Heart left ventricle (tissue), 13 donors: ENCODE measurements around the gene LGALS3BP.

ENCODE experiments used
- CTCF ChIP-seq, 12 donors: fragments of 200-600 bp; sonication (generic) in 4 of 12; IDR thresholded peaks; one replicate each; pipeline versions ENCODE4 v1.5.0 to v1.8.0; 2018 to 2022; ENCODE audit warnings: antibody characterized with exemption in 12 of 12, mild to moderate bottlenecking in 5 of 12
- POLR2A ChIP-seq, 2 donors: fragments of 450-650 bp; IDR thresholded peaks; one replicate each; pipeline ENCODE4 v1.6.1; 2017; ENCODE audit warnings: antibody characterized with exemption in 2 of 2, mild to moderate bottlenecking in 2 of 2, moderate library complexity in 2 of 2
- donor health status: ischemic (EF 13 %, LVEDD 7.1; RV severe dilation, severe dysfunction).
- donor health status: DM: no; HTN: yes; CAD: no.
- donor health status: DM: no; HTN: no; CAD: no.
- donor health status: ischemic (EF 25% LVEDD 6.9; RV normal size, moderate dysfunction).
- donor health status: ischemic (EF 25% LVEDD 5.7; RV mildly dilated, moderate dysfunction).
- donor health status: ischemic (EF 35%, LVEDD 5.7; RV mildly dilated, moderate dysfunction).
- donor health status: nonischemic (EF 11% LVEDD 7.7; RV severe dilation, severe dysfunction).
- donor health status: DM: yes; HTN: yes; CAD: no.
- donor health status: PGD.
- donor health status: ischemic (EF 29% LVEDD 5.4; RV normal size, mild dysfunction).
- donor health status: nonischemic (EF 23%, LVEDD 6.1; RV moderate dilation, normal function).

DNA sequence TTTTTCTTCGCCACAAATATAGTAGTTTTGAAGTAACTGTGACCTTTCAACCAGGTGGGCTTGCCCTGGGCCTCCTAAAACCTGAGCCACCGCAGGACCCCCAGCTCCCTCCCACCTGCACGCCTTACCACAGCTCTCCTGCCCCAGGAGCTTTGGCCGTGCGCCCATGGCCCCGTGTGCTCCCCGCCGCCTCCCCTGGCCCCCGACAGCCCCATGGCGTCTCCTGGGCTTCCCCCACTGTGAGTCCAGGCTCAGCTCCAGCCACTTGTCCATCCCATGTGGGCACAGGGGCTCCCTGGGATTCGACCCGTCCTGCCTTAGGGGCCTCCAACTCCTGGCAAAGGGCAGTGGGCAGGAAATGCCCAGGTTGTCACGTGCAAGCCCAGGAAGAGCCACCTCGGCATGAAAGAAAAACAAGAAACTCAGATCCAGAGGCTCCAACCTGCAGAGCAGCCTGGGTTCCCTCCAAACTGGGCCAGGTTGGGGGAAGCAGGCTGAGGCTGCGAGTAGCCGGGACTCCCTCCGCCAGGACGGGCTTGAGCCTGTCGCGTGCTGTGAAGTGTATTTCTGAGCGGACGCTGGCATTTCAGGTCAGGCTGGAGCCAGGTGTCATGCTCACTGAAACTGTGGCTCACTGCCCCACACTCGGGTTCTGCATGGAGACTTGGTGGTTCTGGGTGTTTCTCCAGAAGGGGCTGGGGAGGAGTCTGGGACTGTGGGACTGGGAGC lies 5.8 kb downstream of the LGALS3BP start:
- TF ChIP-seq CTCF (IDR thresholded peaks at IDR 0.05) (no peak), POLR2A (IDR thresholded peaks at IDR 0.05) (no peak)
